ENCODE results near the gene ACVRL1.

ACVRL1 gene

GRCh38 chr12:51943346-51943745, 36.0 kb downstream of the ACVRL1 start:
- no peak for TF ChIP-seq ARNTL (CRISPR knock-in tag; IDR thresholded peaks at IDR 0.05; ENCODE audit: borderline replicate concordance, low read depth)
- TF ChIP-seq TCF4 (CRISPR knock-in tag; IDR thresholded peaks at IDR 0.05; ENCODE audit: borderline replicate concordance): no peak
- TF ChIP-seq CREB5 (CRISPR knock-in tag; IDR thresholded peaks at IDR 0.05; ENCODE audit: low read depth): no peak
- TF ChIP-seq ZFP30 (CRISPR knock-in tag; IDR thresholded peaks at IDR 0.05): no peak
- no peak for TF ChIP-seq PATZ1 (CRISPR knock-in tag; IDR thresholded peaks at IDR 0.05; ENCODE audit: borderline replicate concordance)
- no peak for TF ChIP-seq BACH2 (CRISPR knock-in tag; IDR thresholded peaks at IDR 0.05; ENCODE audit: borderline replicate concordance)
- ATAC-seq: no peak

GRCh38 chr12:51944608-51945233, 37.4 kb downstream of the ACVRL1 start:
- no peak for ATAC-seq

GRCh38 chr12:51947246-51947996, 40.1 kb downstream of the ACVRL1 start:
- no peak for ATAC-seq

More at GRCh38 chr12:51944608-51945233, 37.4 kb downstream of the ACVRL1 start:
- TF ChIP-seq CSRNP3 (CRISPR knock-in tag; IDR thresholded peaks at IDR 0.05): no peak
- TF ChIP-seq PPARA (CRISPR knock-in tag; IDR thresholded peaks at IDR 0.05; ENCODE audit: borderline replicate concordance): no peak
- no peak for TF ChIP-seq RARB (CRISPR knock-in tag; IDR thresholded peaks at IDR 0.05)
- no peak for TF ChIP-seq TCF4 (CRISPR knock-in tag; IDR thresholded peaks at IDR 0.05; ENCODE audit: borderline replicate concordance)
- no peak for TF ChIP-seq OSR1 (CRISPR knock-in tag; IDR thresholded peaks at IDR 0.05)
- no peak for TF ChIP-seq ZFP30 (CRISPR knock-in tag; IDR thresholded peaks at IDR 0.05)
- TF ChIP-seq PATZ1 (CRISPR knock-in tag; IDR thresholded peaks at IDR 0.05; ENCODE audit: borderline replicate concordance): no peak
- no peak for TF ChIP-seq ZNF8 (CRISPR knock-in tag; IDR thresholded peaks at IDR 0.05)
- no peak for TF ChIP-seq ISL1 (CRISPR knock-in tag; IDR thresholded peaks at IDR 0.05)
- no peak for TF ChIP-seq BACH2 (CRISPR knock-in tag; IDR thresholded peaks at IDR 0.05; ENCODE audit: borderline replicate concordance)
- TF ChIP-seq CSDC2 (CRISPR knock-in tag; IDR thresholded peaks at IDR 0.05): no peak
- TF ChIP-seq ZFP3 (CRISPR knock-in tag; IDR thresholded peaks at IDR 0.05): no peak
- TF ChIP-seq ZC3H10 (CRISPR knock-in tag; IDR thresholded peaks at IDR 0.05): no peak
- no peak for TF ChIP-seq ESRRG (CRISPR knock-in tag; IDR thresholded peaks at IDR 0.05)
- TF ChIP-seq TOX (CRISPR knock-in tag; IDR thresholded peaks at IDR 0.05; ENCODE audit: borderline replicate concordance): no peak

More at GRCh38 chr12:51947246-51947996, 40.1 kb downstream of the ACVRL1 start:
- TF ChIP-seq ARNTL (CRISPR knock-in tag; IDR thresholded peaks at IDR 0.05; ENCODE audit: borderline replicate concordance, low read depth) (no peak), TCF4 (CRISPR knock-in tag; IDR thresholded peaks at IDR 0.05; ENCODE audit: borderline replicate concordance) (no peak), CSRNP3 (CRISPR knock-in tag; IDR thresholded peaks at IDR 0.05) (no peak), CSDC2 (CRISPR knock-in tag; IDR thresholded peaks at IDR 0.05) (no peak), ZNF8 (CRISPR knock-in tag; IDR thresholded peaks at IDR 0.05) (no peak), ESRRG (CRISPR knock-in tag; IDR thresholded peaks at IDR 0.05) (no peak), RARB (CRISPR knock-in tag; IDR thresholded peaks at IDR 0.05) (no peak), POU6F1 (CRISPR knock-in tag; IDR thresholded peaks at IDR 0.05; ENCODE audit: borderline replicate concordance, low read depth) (no peak), ZC3H10 (CRISPR knock-in tag; IDR thresholded peaks at IDR 0.05) (no peak), BACH2 (CRISPR knock-in tag; IDR thresholded peaks at IDR 0.05; ENCODE audit: borderline replicate concordance) (no peak), ZFP3 (CRISPR knock-in tag; IDR thresholded peaks at IDR 0.05) (no peak), ZFP30 (CRISPR knock-in tag; IDR thresholded peaks at IDR 0.05) (no peak), ISL1 (CRISPR knock-in tag; IDR thresholded peaks at IDR 0.05) (no peak), TOX (CRISPR knock-in tag; IDR thresholded peaks at IDR 0.05; ENCODE audit: borderline replicate concordance) (no peak), GLIS3 (CRISPR knock-in tag; IDR thresholded peaks at IDR 0.05) (no peak)
